HTR-8/SVneo (cell line): ENCODE data around the gene PPP2R3B.
"Not testable (repeated sequence)": the region's sequence is repeated elsewhere in the genome, so short reads cannot be mapped to it uniquely, and the experiment has no call there.

ENCODE experiments used
- DNase-seq: peaks from one replicate; pipeline ENCODE4 v3.0.0; 2011; ENCODE audit warnings: low spot score, mixed read lengths; ENCODE audit not compliant: insufficient read length
- FAIRE-seq: peaks from 2 replicates; lab custom pipeline; 2011; peaks lifted over from hg19 to GRCh38; lab: Jason Lieb, UNC

The PPP2R3B gene

DNA sequence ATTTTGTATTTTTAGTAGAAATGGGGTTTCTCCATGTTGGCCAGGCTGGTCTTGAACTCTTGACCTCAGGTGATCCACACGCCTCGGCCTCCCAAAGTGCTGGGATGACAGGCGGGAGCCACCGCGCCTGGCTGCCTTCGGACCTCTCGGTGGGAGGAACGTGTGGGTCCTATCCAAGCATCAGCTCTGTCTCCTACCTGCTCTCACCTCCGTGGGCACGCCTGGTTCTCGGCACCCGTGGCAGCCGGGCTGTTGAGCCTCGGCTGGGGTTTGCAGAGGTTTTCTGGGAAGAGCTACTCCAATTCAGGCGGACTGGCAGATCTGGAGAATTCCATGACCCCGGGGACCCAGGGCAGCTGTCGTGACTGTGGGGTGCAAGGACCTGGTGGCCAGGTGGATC lies 23.6 kb upstream of the PPP2R3B start:
- DNase-seq (no peak), FAIRE-seq (no peak)

DNA sequence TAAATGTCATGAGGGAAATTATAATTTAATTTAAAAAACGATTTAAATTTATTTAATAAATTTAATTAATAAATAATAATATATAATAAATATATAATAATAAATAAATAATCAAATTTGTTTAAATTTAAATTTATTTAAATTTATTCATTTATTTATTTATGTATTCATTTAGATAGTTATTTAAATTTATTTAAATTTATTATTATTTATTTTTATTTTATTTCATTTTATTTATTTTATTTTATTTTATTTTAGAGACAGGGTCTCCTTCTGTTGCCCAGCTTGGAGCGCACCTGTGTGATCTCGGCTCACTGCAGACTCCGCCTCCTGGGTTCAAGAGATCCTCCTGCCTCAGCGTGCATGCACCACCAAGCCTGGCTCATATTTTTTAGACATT lies 18.4 kb upstream of the PPP2R3B start:
- DNase-seq (no peak), FAIRE-seq (no peak)

DNA sequence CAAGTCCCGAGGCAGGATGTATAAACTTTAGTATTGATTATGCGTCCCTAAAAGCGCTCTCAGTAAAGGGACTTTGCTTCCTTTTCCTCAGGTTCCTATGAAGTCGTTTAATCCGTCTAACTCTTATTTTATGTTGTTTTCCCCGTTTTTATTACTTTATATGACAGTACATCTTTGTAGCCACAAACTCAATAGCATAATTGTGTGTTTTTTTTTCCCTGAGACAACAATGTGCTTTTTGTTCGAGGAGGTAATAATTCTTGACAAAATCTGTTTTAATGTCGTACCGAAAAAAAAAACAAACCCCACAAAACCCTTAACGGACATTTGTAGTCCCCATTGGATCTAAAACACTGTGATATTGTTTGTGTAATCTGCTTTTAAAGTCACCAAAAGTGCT lies 17.9 kb upstream of the PPP2R3B start:
- FAIRE-seq: no peak

DNA sequence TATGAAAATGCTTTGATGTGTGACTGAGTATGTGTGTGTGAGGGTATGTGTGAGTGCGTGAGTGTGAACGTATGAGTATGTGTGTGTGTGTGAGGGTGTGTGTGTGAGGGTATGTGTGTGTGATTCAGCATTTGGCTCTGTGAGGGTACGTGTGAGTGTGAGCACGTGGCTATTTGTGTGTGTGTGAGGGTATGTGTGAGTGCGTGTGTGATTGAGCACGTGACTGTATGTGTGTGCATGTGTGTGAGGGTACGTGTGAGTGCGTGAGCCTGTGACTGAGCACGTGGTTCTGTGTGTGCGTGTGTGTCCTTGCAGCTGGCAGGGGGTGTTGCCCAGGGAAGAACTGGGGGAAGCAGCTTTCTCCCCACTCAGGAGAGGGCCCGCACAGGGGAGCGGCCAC lies 16.1 kb upstream of the PPP2R3B start:
- no peak for DNase-seq
- FAIRE-seq: peak; percentile 60

More for the DNA sequence above, 17.9 kb upstream of the PPP2R3B start:
- no peak for DNase-seq

DNA sequence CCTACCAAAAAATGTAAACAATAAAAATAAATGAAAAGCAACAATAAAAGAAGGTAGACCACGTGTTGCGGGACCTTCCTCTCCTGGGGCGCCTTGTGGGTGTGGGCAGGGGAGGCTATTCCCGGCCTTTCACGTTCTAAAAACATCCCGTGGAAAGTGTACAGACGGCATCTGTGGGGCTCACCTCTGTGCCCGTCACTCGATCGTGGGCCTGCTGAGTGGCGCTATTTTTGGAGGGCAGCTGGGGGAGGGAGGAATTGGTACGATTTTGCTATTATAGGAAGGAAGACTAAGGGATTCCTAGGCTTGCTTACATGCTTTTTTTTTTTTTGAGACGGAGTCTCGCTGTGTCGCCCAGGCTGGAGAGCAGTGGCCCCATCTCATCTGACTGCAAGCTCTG lies 13.6 kb upstream of the PPP2R3B start:
- FAIRE-seq: no peak

DNA sequence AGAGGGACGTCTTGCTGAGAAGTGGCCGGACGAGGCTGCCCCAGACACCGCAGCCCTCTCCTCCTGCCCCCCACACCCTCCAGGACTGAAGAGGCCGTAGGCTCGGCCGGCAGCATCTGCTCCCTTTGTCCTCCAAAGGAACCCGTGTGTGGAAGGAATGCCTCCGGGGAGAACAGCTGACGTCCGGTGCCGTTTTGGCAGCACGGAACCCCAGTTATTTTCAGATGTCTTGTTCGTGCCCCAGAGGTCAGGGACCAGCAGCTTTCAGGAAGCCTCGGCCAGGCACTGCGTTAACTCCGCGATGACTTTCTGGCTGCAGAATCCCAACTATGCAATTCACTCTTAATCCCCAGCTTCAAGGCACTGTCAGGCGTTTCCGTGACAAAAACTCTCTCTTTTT lies 10.9 kb upstream of the PPP2R3B start:
- DNase-seq (peak; percentile 66), FAIRE-seq (peak; percentile 74)

More for the DNA sequence above, 13.6 kb upstream of the PPP2R3B start:
- DNase-seq: no peak

DNA sequence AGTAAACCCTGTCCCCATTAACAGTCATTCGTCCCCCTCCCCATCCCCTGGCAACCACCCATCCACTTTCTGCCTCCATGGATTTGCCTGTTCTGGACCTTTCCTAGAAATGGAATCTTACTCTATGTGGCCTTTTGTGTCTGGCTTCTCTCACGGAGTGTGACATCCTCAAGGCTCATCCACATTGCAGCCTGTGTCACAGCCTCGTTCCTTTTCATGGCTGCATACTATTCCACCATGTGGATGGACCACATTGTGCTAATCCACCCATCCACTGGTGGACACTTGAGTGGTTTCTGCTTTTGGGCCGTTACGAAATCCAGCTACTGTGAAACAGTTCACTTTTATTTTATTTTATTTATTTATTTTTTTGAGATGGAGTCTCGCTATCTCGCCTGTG lies 8.1 kb upstream of the PPP2R3B start:
- no peak for FAIRE-seq

DNA sequence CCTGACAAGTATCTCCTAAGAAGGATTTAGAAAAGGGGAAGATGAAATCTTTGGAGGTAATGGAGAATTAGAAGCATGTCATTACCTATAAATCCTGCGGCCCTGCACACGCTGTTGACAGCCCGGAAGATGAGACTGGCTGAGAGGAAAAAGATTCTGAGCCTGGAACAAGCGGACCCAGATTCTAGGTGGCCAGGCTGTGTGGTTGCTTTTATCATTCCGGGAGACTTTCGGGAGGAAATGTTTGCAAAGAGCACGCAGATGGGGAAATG lies 5.8 kb upstream of the PPP2R3B start:
- FAIRE-seq (no peak), DNase-seq (no peak)

More for the DNA sequence above, 8.1 kb upstream of the PPP2R3B start:
- no peak for DNase-seq

DNA sequence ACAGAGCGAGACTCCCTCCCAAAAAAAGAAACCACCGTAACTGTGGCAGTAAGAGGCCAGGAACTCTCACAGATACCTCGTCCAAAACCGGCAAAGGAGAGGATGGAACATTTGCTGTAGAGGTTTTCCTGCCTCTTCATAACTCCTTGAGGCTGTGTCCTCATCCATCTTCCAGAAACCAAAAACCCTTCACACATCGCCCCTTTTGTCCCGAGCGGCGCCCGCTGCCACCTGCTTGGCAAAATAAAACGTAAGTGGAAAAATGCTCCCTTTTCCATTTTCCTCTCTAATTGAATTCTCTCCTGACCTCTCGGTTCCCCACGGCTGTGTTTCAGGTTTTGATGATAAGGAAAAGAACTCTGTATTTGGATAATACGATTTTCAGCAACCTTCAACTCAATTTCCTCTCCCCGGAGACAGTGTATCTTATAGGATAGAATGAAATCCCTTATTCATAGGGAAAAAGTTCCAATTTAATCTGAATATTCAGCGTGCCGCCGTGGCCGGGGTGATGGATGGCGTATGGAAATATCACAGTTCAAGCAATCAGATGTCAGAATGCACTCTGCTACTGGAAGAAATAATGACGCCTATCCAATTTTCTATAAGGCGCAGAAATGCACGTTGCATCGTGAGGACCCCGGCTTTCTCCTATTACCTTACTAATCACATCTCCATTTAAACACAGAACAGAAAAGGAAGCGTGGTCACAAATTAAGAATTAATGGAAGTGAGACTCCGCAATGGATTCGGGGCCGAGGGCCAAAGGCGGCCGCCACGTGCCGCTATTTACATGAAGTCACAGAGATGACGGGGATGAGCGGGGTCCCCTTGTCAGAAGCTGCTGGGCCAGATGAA lies 5.2 kb upstream of the PPP2R3B start:
- FAIRE-seq (no peak), DNase-seq (no peak)

DNA sequence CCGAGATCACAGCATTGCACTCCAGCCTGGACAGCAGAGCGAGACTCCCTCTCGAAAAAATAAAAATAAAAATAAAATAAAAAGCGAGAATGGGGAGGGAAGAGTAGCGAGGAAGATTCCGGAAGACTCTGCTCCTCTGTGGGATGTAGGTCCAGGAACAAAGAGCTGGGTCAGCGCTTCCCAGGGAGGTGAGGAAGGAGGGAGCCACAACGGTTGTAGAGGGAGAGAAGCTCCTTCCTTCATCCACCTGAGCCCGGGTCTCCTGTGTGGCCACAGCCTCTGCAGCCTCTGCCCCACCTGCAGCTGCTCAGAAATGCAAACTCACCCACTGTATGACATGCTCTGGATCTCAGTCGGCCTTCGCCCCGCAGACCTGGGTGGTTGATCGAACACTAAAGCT lies 3.8 kb upstream of the PPP2R3B start:
- DNase-seq (no peak), FAIRE-seq (no peak)

DNA sequence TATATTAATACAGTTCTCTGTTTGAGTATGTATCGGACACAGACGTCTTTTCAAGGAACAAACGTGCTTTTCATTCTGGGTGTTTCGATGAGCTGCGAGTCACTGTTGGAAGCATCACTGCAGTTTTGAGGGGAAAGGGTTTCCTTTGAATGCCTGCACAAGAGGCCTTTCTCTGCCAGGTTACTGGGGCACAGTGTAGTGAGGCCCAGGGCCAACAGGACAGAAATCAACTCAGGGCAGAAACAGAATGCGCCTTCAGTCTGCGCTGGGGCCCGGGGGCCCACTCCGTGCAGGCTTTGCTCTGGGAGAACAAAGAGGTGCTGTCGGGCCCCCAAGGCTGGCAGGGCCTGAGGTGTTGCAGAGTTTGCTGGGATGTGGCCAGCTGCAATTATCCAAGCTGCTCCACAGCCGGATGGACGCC lies 2.3 kb upstream of the PPP2R3B start:
- FAIRE-seq (no peak), DNase-seq (no peak)

DNA sequence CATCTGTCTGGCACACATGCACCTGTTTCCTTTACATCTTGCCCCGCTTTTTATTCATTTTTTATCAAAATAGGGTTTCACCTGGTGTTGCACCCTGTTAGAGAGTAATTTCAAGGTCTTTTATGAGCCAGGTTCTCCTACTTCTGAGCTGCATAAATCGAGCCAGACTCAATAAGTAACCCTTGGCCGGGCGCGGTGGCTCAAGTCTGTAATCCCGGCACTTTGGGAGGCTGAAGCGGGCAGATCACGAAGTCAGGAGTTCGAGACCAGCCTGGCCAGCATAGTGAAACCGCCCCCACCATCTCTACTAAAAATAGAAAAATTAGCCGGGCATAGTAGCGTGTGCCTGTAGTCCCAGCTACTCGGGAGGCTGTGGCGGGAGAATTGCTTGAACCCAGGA lies 1.0 kb upstream of the PPP2R3B start:
- FAIRE-seq: no peak
- DNase-seq: no peak

DNA sequence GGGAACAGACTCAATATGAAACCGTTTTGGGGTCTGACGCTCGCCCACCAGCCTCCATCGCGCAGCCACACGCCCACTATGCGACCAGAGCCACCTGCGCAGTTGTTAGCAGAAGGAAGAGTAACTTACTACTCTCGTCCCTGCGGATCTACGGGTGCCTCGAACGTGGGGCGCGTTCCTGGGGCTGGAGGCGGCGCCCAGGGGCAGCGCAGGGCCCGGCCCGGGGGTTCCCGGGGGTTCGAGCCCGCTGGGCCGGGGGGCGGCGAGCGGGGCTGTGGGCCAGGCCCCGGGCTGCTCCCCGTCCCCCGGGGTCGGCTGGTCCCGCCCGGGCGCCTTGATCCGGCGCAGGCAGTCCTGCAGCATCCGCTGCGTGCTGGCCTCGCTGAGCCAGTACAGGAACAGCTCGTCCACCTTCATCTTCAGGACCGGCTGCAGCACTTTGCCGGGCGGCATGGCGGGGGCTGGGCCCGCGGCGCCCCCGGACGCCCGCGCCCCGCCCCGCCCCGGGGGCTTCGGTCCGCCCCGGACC lies 404 bp downstream of the PPP2R3B start:
- DNase-seq: no peak
- no peak for FAIRE-seq

DNA sequence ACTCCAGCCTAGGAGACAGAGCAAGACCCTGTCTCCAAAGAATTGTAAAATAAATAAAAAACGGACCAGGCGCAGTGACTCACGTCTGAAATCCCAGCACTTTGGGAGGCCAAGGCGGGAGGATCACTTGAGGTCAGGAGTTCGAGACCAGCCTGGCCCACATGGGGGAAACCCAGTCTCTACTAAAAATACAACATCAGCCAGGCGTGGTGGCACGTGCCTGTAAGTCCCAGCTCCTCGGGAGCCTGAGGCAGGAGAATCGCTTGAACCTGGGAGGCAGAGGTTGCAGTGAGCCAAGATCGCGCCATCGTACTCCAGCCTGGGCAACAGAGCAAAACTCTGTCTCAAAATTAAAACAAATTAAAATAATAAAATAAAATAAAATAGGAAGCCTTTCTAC lies 971 bp downstream of the PPP2R3B start:
- not testable (repeated sequence) for FAIRE-seq, DNase-seq

DNA sequence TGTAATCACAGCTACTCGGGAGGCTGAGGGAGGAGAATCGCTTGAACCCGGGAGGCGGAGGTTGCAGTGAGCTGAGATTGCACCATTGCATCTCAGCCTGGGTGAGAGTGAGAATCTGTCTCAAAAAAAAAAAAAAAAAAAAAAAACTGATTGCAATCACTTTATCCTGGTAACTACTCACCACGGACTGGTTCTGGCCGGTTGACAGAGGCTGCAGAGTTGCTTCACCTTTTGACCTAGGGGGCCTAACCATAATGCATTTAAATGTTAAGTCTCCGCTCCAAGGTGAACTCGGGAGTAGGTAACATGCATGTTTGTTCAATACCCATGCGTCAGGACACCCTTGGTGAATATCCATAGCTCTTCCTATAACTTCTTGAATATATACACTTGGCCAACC lies 1.8 kb downstream of the PPP2R3B start:
- DNase-seq (no peak), FAIRE-seq (no peak)

DNA sequence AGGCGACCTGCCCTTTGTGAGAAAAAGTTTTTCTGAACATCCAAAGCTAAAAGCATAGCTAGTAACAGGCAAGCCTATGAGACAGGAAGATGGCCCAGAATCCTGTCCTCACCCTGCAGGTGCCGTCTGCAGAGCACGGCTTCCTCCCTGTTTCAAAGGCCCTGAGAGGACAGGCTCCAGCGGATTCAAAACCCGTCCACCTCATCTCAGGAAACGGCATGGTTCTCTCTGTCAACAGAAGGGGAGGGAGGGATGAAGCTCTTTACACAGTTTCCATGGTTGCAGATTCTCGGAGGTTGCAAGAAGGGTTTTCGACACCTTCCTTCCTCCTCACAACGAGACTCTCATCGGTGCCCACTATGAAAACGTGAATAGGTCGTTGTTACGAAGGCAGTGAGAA lies 8.3 kb downstream of the PPP2R3B start:
- DNase-seq (no peak), FAIRE-seq (no peak)

DNA sequence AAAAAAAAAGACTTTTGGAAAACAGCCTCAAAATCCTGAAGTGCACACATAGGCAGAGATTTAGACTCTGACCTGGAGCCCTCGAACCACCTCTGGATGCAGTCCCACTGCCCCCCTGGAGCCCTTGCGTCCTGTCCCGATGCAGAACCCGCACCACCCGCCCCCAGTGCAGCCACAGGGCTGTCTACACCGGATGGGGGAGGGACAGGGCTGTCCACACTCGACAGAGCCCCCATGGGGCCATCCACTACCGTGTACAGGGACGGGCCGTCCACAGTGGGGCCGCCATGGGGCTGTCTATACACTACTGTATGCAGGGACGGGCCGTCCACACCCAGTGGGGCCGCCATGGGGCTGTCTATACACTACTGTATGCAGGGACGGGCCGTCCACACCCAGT lies 10.5 kb downstream of the PPP2R3B start:
- not testable (repeated sequence) for FAIRE-seq, DNase-seq

DNA sequence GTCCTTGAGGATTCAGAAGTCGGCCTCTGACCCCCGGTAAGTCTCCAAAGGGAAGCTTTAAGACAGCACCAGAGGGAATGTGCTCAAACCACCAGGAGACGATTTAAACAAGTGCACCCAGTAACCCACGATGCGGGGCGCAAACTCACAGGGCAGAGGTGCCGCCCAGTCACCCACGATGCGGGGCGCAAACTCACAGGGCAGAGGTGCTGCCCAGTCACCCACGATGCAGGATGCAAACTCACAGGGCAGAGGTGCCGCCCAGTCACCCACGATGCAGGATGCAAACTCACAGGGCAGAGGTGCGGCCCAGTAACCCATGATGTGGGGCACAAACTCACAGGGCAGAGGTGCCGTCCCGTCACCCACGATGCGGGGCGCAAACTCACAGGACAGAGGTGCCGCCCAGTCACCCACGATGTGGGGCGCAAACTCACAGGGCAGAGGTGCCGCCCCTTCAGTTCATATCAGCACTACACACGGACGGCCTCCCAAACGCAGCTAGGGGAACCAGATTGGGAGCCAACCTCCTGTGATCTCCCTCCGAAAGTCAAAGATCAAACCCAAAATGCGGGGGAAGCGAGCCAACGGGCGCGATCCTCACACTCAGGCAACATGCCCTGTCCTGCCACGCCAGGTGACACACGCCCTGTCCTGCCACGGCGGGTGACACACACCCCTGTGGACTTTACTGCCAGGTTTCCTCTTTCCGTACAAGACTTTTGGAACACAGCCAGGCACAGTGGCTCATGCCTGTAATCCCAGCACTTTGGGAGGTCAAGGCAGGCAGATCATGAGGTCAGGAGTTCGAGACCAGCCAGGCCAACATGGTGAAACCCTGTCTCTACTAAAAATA lies 11.3 kb downstream of the PPP2R3B start:
- no peak for DNase-seq
- no peak for FAIRE-seq

DNA sequence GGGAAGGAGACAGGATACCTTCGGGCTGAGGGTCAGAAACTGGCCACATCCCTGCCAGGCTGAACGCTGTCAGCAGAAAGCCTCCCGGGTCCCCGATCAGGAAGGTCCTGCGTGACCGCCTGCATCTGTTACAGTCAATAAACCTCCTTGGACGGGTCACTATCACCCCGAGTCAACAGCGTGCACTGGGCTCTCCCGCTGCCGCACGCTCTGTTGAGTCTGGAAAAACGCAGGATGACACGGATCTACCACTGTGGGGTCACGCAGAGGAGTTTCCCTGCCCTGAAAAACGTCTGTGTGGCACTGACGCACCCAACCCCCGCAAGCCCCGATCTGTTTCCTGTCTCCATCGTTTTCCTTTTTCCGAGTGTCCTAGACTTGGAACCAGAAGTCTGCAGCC lies 12.1 kb downstream of the PPP2R3B start:
- DNase-seq: no peak
- no peak for FAIRE-seq

DNA sequence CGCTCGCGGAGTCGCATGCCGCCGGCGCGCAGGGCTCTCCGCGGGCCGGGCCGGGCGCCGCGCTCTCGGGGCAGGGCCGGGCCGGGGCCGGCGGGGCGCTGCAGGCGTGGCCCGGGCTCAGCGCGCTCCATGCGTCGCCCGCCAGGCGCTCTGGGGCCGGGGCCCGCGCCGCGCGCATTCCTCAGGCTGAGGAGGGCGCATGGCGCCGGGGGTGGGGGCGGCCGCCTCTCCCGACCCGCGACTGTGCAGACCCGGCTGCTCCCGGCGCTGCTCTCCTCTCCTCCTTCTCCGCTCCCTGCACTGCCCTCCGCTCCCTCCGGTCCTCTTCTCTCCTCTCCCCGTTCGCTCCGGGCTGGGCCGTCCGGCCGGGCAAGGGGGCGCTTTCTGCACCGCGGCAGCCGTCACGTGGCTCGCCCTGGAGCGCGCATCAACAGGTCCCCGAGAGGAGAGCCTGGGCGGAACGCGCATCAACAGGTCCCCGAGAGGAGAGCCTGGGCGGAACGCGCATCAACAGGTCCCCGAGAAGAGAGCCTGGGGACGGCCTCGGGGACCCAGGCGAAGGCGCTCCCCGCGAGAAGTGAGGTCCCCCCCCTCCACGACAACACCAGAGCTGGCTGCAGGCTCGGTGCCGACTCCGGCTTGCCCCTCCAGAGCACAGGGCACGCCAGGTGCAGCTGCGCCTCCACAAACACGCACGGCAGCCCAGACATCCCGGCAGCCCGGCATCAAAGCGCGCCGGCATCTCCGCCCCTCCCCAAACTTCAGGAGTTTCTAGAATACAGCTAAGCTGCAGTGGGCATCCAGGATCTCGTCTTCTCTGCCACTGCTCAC lies 12.9 kb downstream of the PPP2R3B start:
- FAIRE-seq (no peak), DNase-seq (peak; percentile 42)
